ENCODE results near the gene FAM171A1.

Gene FAM171A1

GRCh38 chr10:15229268-15229667, 141.8 kb downstream of the FAM171A1 start:
- Histone ChIP-seq H3K27me3 (ENCODE audit: control insufficient read depth in 3 of 3, insufficient read depth in 3 of 3, low read depth in 1 of 3, low read length in 3 of 3) (no peaks in the 10 kb centered on the region), H3K9ac (ENCODE audit: low read depth, low read length, poor library complexity) (no peak overlapping the region), H3K4ac (ENCODE audit: low read length) (no peak overlapping the region), H3K18ac (ENCODE audit: low read length) (no peak overlapping the region), H2BK15ac (ENCODE audit: low read length) (no peak overlapping the region), H3K27ac (replicated peaks; ENCODE audit: low read length) (no peak overlapping the region), H4K8ac (ENCODE audit: low read depth, low read length) (no peak overlapping the region), H3K14ac (ENCODE audit: low read length) (no peak overlapping the region), H3K23ac (ENCODE audit: low read depth, low read length, poor library complexity) (no peak overlapping the region), H2BK12ac (ENCODE audit: low read length) (no peak overlapping the region), H3K79me1 (ENCODE audit: low read depth, low read length) (no peaks in the 10 kb centered on the region), H2AFZ (ENCODE audit: low read length) (no peak overlapping the region), H3K4me3 (ENCODE audit: low read length in 2 of 2) (no peak overlapping the region), H4K91ac (ENCODE audit: low read depth, low read length, poor library complexity) (no peak overlapping the region), H3K4me1 (ENCODE audit: control insufficient read depth in 2 of 2, insufficient read depth in 1 of 2, low read depth in 1 of 2, low read length in 2 of 2) (no peaks in the 10 kb centered on the region), H2BK5ac (ENCODE audit: low read length) (no peak overlapping the region), H2AK5ac (ENCODE audit: low read depth, low read length) (no peak overlapping the region), H2BK120ac (ENCODE audit: low read depth, low read length) (no peak overlapping the region), H3K4me2 (ENCODE audit: insufficient read depth, low read length, poor library complexity, severe bottlenecking) (no peak overlapping the region), H3K9me3 (replicated peaks in 1 of 2; ENCODE audit: control insufficient read depth in 2 of 2, insufficient read depth in 1 of 2, low read depth in 1 of 2, low read length in 2 of 2) (peaks cover 2 to 14% of the 10 kb centered on the region in 2 donors), H3K36me3 (replicated peaks in 1 of 2; ENCODE audit: control insufficient read depth in 2 of 2, insufficient read depth in 2 of 2, low read length in 2 of 2) (peaks cover 0 to 5% of the 10 kb centered on the region in 2 donors)
- no peak for DNase-seq (ENCODE audit: low spot score)
- WGBS, 2 donors (ENCODE audit: extremely low coverage in 2 of 2, insufficient read length in 2 of 2, insufficient replicate concordance in 1 of 2): no CpG with 5 or more reads among the region's 4 CpGs

GRCh38 chr10:15228426-15228825, 142.7 kb downstream of the FAM171A1 start:
- Histone ChIP-seq H2BK5ac (ENCODE audit: low read length) (no peak overlapping the region), H3K23ac (ENCODE audit: low read depth, low read length, poor library complexity) (no peak overlapping the region), H2AFZ (ENCODE audit: low read length) (no peak overlapping the region), H3K18ac (ENCODE audit: low read length) (no peak overlapping the region), H2AK5ac (ENCODE audit: low read depth, low read length) (no peak overlapping the region), H3K4me2 (ENCODE audit: insufficient read depth, low read length, poor library complexity, severe bottlenecking) (no peak overlapping the region), H3K27ac (replicated peaks; ENCODE audit: low read length) (no peak overlapping the region), H3K4me3 (ENCODE audit: low read length in 2 of 2) (no peak overlapping the region), H3K9ac (ENCODE audit: low read depth, low read length, poor library complexity) (no peak overlapping the region), H2BK12ac (ENCODE audit: low read length) (no peak overlapping the region), H3K14ac (ENCODE audit: low read length) (no peak overlapping the region), H3K4me1 (ENCODE audit: control insufficient read depth in 2 of 2, insufficient read depth in 1 of 2, low read depth in 1 of 2, low read length in 2 of 2) (no peaks in the 10 kb centered on the region), H3K36me3 (replicated peaks in 1 of 2; ENCODE audit: control insufficient read depth in 2 of 2, insufficient read depth in 2 of 2, low read length in 2 of 2) (peaks cover 0 to 5% of the 10 kb centered on the region in 2 donors), H4K91ac (ENCODE audit: low read depth, low read length, poor library complexity) (no peak overlapping the region), H2BK120ac (ENCODE audit: low read depth, low read length) (no peak overlapping the region), H3K79me1 (ENCODE audit: low read depth, low read length) (no peaks in the 10 kb centered on the region), H2BK15ac (ENCODE audit: low read length) (no peak overlapping the region), H3K27me3 (ENCODE audit: control insufficient read depth in 3 of 3, insufficient read depth in 3 of 3, low read depth in 1 of 3, low read length in 3 of 3) (no peaks in the 10 kb centered on the region), H4K8ac (ENCODE audit: low read depth, low read length) (no peak overlapping the region), H3K9me3 (replicated peaks in 1 of 2; ENCODE audit: control insufficient read depth in 2 of 2, insufficient read depth in 1 of 2, low read depth in 1 of 2, low read length in 2 of 2) (peaks cover 4 to 14% of the 10 kb centered on the region in 2 donors), H3K4ac (ENCODE audit: low read length) (no peak overlapping the region)
- no peak for DNase-seq (ENCODE audit: low spot score)
- no CpG with 5 or more reads among the region's 8 CpGs for WGBS, 2 donors (ENCODE audit: extremely low coverage in 2 of 2, insufficient read length in 2 of 2, insufficient replicate concordance in 1 of 2)

- Histone ChIP-seq H2BK120ac (ENCODE audit: low read depth, low read length) (no peak overlapping the region), H4K8ac (ENCODE audit: low read depth, low read length) (no peak overlapping the region), H3K27ac (replicated peaks; ENCODE audit: low read length) (no peak overlapping the region), H3K14ac (ENCODE audit: low read length) (no peak overlapping the region), H2AK5ac (ENCODE audit: low read depth, low read length) (no peak overlapping the region), H3K4ac (ENCODE audit: low read length) (no peak overlapping the region), H2BK5ac (ENCODE audit: low read length) (no peak overlapping the region), H3K79me1 (ENCODE audit: low read depth, low read length) (peaks cover 2% of the 10 kb centered on the region), H2BK15ac (ENCODE audit: low read length) (no peak overlapping the region), H2BK12ac (ENCODE audit: low read length) (no peak overlapping the region), H3K4me1 (ENCODE audit: control insufficient read depth in 2 of 2, insufficient read depth in 1 of 2, low read depth in 1 of 2, low read length in 2 of 2) (no peaks in the 10 kb centered on the region), H4K91ac (ENCODE audit: low read depth, low read length, poor library complexity) (no peak overlapping the region), H3K36me3 (replicated peaks in 1 of 2; ENCODE audit: control insufficient read depth in 2 of 2, insufficient read depth in 2 of 2, low read length in 2 of 2) (peaks cover 0 to 5% of the 10 kb centered on the region in 2 donors), H3K4me2 (ENCODE audit: insufficient read depth, low read length, poor library complexity, severe bottlenecking) (no peak overlapping the region), H3K27me3 (ENCODE audit: control insufficient read depth in 3 of 3, insufficient read depth in 3 of 3, low read depth in 1 of 3, low read length in 3 of 3) (no peaks in the 10 kb centered on the region), H3K9ac (ENCODE audit: low read depth, low read length, poor library complexity) (no peak overlapping the region), H3K23ac (ENCODE audit: low read depth, low read length, poor library complexity) (no peak overlapping the region), H2AFZ (ENCODE audit: low read length) (no peak overlapping the region), H3K4me3 (ENCODE audit: low read length in 2 of 2) (no peak overlapping the region), H3K18ac (ENCODE audit: low read length) (no peak overlapping the region), H3K9me3 (replicated peaks in 1 of 2; ENCODE audit: control insufficient read depth in 2 of 2, insufficient read depth in 1 of 2, low read depth in 1 of 2, low read length in 2 of 2) (peaks cover 4 to 14% of the 10 kb centered on the region in 2 donors)
- no CpG with 5 or more reads among the region's 5 CpGs for WGBS, 2 donors (ENCODE audit: extremely low coverage in 2 of 2, insufficient read length in 2 of 2, insufficient replicate concordance in 1 of 2)
- no peak for DNase-seq (ENCODE audit: low spot score)
Observed at GRCh38 chr10:15227611-15228372, 143.3 kb downstream of the FAM171A1 start.

GRCh38 chr10:15225511-15225910, 145.6 kb downstream of the FAM171A1 start:
- Histone ChIP-seq H3K9ac (ENCODE audit: low read depth, low read length, poor library complexity) (no peak overlapping the region), H3K36me3 (replicated peaks in 1 of 2; ENCODE audit: control insufficient read depth in 2 of 2, insufficient read depth in 2 of 2, low read length in 2 of 2) (peaks cover 1 to 10% of the 10 kb centered on the region in 2 donors), H3K23ac (ENCODE audit: low read depth, low read length, poor library complexity) (no peak overlapping the region), H3K4me2 (ENCODE audit: insufficient read depth, low read length, poor library complexity, severe bottlenecking) (no peak overlapping the region), H3K4me1 (ENCODE audit: control insufficient read depth in 2 of 2, insufficient read depth in 1 of 2, low read depth in 1 of 2, low read length in 2 of 2) (no peaks in the 10 kb centered on the region), H2BK5ac (ENCODE audit: low read length) (no peak overlapping the region), H3K79me1 (ENCODE audit: low read depth, low read length) (peaks cover 2% of the 10 kb centered on the region), H3K14ac (ENCODE audit: low read length) (no peak overlapping the region), H3K27me3 (ENCODE audit: control insufficient read depth in 3 of 3, insufficient read depth in 3 of 3, low read depth in 1 of 3, low read length in 3 of 3) (no peaks in the 10 kb centered on the region), H3K27ac (replicated peaks; ENCODE audit: low read length) (no peak overlapping the region), H2BK15ac (ENCODE audit: low read length) (no peak overlapping the region), H3K9me3 (replicated peaks in 1 of 2; ENCODE audit: control insufficient read depth in 2 of 2, insufficient read depth in 1 of 2, low read depth in 1 of 2, low read length in 2 of 2) (peaks cover 4 to 14% of the 10 kb centered on the region in 2 donors), H3K18ac (ENCODE audit: low read length) (no peak overlapping the region), H2AK5ac (ENCODE audit: low read depth, low read length) (no peak overlapping the region), H3K4me3 (ENCODE audit: low read length in 2 of 2) (no peak overlapping the region), H4K8ac (ENCODE audit: low read depth, low read length) (no peak overlapping the region), H3K4ac (ENCODE audit: low read length) (no peak overlapping the region), H2AFZ (ENCODE audit: low read length) (no peak overlapping the region), H2BK120ac (ENCODE audit: low read depth, low read length) (no peak overlapping the region), H2BK12ac (ENCODE audit: low read length) (no peak overlapping the region), H4K91ac (ENCODE audit: low read depth, low read length, poor library complexity) (no peak overlapping the region)
- no peak for DNase-seq (ENCODE audit: low spot score)
- WGBS, 2 donors (ENCODE audit: extremely low coverage in 2 of 2, insufficient read length in 2 of 2, insufficient replicate concordance in 1 of 2): no CpG with 5 or more reads among the region's 10 CpGs

Measured in neuronal stem cell (in vitro differentiated cells).